OCI-LY1 (cell line): ENCODE results near the gene OR5H6.

ENCODE experiments used
- H2AFZ ChIP-seq: fragments of 200-600 bp; sonication (generic), shearing (Covaris generic); 2 replicates; pipeline ENCODE4 v1.6.0; 2014; ENCODE audit warnings: antibody characterized with exemption, mild to moderate bottlenecking, low read length
- H3F3A ChIP-seq: fragments of 200-600 bp; sonication (generic), shearing (Covaris generic); 2 replicates; pipeline ENCODE4 v1.6.0; 2014; ENCODE audit warnings: mild to moderate bottlenecking, antibody characterized with exemption, low read length, moderate library complexity; ENCODE audit not compliant: insufficient read depth
- H3K27ac ChIP-seq: fragments of 200-600 bp; sonication (generic); 2 replicates; pipeline ENCODE4 v1.5.1; 2014; ENCODE audit warnings: low read length, mixed run types, mild to moderate bottlenecking, low read depth; ENCODE audit not compliant: poor library complexity, severe bottlenecking
- H3K27me3 ChIP-seq: fragments of 200-600 bp; sonication (generic); 2 replicates; pipeline ENCODE4 v1.6.0; 2014; ENCODE audit warnings: antibody characterized with exemption, mild to moderate bottlenecking, low read length, moderate library complexity; ENCODE audit not compliant: insufficient read depth
- H3K36me3 ChIP-seq: fragments of 200-600 bp; sonication (generic); 2 replicates; pipeline ENCODE4 v1.6.1; 2014; ENCODE audit warnings: mild to moderate bottlenecking, antibody characterized with exemption, low read length, moderate library complexity, mixed read lengths; ENCODE audit not compliant: insufficient read depth
- H3K4me1 ChIP-seq: fragments of 200-600 bp; sonication (generic); 2 replicates; pipeline ENCODE4 v1.5.1; 2014; ENCODE audit warnings: mild to moderate bottlenecking, low read length, moderate library complexity; ENCODE audit not compliant: insufficient read depth, severe bottlenecking
- H3K4me2 ChIP-seq: fragments of 200-600 bp; sonication (generic), shearing (Covaris generic); 2 replicates; pipeline ENCODE4 v1.6.1; 2014; ENCODE audit warnings: low read length
- H3K4me3 ChIP-seq: fragments of 200-600 bp; sonication (generic); 2 replicates; pipeline ENCODE4 v1.5.1; 2014; ENCODE audit warnings: low read length, low read depth, mild to moderate bottlenecking, mixed read lengths; ENCODE audit not compliant: poor library complexity, severe bottlenecking
- H3K79me2 ChIP-seq: fragments of 200-600 bp; shearing (Covaris generic); 2 replicates; pipeline ENCODE4 v1.6.1; 2016; ENCODE audit warnings: mixed run types, low read length, mixed read lengths; ENCODE audit not compliant: insufficient read depth
- H3K9ac ChIP-seq: fragments of 200-600 bp; sonication (generic), shearing (Covaris generic); 2 replicates; pipeline ENCODE4 v1.6.1; 2014; ENCODE audit warnings: mild to moderate bottlenecking, low read length, mixed read lengths
- H3K9me2 ChIP-seq: fragments of 200-600 bp; sonication (generic), shearing (Covaris generic); 2 replicates; pipeline ENCODE4 v1.6.1; 2014; ENCODE audit warnings: low read depth, mild to moderate bottlenecking, low read length, mixed read lengths
- H3K9me3 ChIP-seq: fragments of 200-600 bp; shearing (Covaris generic); 2 replicates; pipeline ENCODE4 v1.6.1; 2014; ENCODE audit warnings: low read length, mixed read lengths
- H4K20me1 ChIP-seq: fragments of 200-600 bp; sonication (generic), shearing (Covaris generic); 2 replicates; pipeline ENCODE4 v1.6.0; 2016; ENCODE audit warnings: mild to moderate bottlenecking, low read length; ENCODE audit not compliant: insufficient read depth
- EZH2 ChIP-seq: fragments of 200-600 bp; sonication (generic), shearing (Covaris generic); IDR thresholded peaks from 2 replicates; pipeline ENCODE4 v1.8.0; 2017; ENCODE audit warnings: borderline replicate concordance, mixed run types, mild to moderate bottlenecking, antibody characterized with exemption, low read length, moderate library complexity, mixed read lengths
- TF ChIP-seq, protein P1 (sequence below): fragments of 200-600 bp; sonication (generic), shearing (Covaris generic); IDR thresholded peaks from 2 replicates; pipeline ENCODE4 v1.5.1; 2017; ENCODE audit warnings: mild to moderate bottlenecking, antibody characterized with exemption, low read length, moderate library complexity, mixed read lengths

OR5H6 gene

DNA sequence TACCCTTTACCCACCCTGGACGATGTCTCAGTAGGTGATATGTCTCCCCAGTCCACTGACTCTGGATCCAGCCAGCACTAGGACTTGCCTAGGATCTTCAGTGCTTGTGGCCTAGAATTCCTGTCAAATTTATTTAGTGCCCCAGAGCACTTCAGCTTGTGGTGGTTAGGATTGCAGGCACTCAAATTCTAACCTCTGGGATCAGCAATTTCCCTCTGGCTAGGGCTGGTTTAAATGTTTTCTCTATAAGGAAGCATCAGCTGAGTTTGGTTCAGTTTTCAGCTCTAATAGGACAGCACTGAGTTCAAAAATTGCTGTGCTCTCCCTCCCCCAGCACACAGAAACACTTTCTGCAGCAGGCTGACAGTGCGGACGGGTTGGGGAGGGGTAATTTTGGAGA, 8.1 kb downstream of the OR5H6 start:
- no peaks in the 10 kb centered on the region for H4K20me1 ChIP-seq
- no peak overlapping the region for H3K4me3 ChIP-seq
- H3K4me1 ChIP-seq, result no peaks in the 10 kb centered on the region
- H3K36me3 ChIP-seq, result no peaks in the 10 kb centered on the region
- no peaks in the 10 kb centered on the region for H3K9me3 ChIP-seq
- no peaks in the 10 kb centered on the region for H3F3A ChIP-seq
- no peaks in the 10 kb centered on the region for H3K79me2 ChIP-seq
- H3K27ac ChIP-seq, result no peak overlapping the region
- no peak overlapping the region for H2AFZ ChIP-seq
- no peaks in the 10 kb centered on the region for H3K9me2 ChIP-seq
- H3K9ac ChIP-seq, result no peak overlapping the region
- no peak for TF ChIP-seq EZH2
- TF ChIP-seq, protein P1, sequence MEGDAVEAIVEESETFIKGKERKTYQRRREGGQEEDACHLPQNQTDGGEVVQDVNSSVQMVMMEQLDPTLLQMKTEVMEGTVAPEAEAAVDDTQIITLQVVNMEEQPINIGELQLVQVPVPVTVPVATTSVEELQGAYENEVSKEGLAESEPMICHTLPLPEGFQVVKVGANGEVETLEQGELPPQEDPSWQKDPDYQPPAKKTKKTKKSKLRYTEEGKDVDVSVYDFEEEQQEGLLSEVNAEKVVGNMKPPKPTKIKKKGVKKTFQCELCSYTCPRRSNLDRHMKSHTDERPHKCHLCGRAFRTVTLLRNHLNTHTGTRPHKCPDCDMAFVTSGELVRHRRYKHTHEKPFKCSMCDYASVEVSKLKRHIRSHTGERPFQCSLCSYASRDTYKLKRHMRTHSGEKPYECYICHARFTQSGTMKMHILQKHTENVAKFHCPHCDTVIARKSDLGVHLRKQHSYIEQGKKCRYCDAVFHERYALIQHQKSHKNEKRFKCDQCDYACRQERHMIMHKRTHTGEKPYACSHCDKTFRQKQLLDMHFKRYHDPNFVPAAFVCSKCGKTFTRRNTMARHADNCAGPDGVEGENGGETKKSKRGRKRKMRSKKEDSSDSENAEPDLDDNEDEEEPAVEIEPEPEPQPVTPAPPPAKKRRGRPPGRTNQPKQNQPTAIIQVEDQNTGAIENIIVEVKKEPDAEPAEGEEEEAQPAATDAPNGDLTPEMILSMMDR, result no peak
- no peaks in the 10 kb centered on the region for H3K27me3 ChIP-seq
- no peak overlapping the region for H3K4me2 ChIP-seq

DNA sequence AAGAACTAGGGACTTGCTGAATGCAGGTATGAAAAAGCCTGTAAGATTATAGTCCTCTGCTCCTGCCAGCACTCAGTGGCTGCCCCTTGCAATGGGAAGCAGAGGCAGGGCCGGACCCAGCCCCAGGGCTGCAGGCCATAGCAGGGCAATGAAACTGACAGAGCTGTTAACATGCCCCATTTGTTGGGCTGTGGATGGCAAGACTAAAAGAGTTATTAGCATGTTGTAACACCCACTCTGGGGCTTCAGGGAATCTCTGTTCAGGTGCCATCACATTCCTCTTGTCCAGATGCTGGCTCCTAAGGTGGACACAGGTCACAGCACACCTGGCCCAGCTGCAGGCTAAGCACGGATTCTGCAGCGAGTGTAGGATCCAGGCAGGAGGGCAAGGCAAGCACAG, 10.9 kb downstream of the OR5H6 start:
- Histone ChIP-seq H3K79me2 (no peaks in the 10 kb centered on the region), H3K9me3 (no peaks in the 10 kb centered on the region), H4K20me1 (no peaks in the 10 kb centered on the region), H2AFZ (no peak overlapping the region), H3F3A (no peaks in the 10 kb centered on the region), H3K27ac (no peak overlapping the region), H3K27me3 (no peaks in the 10 kb centered on the region), H3K4me1 (no peaks in the 10 kb centered on the region), H3K9me2 (no peaks in the 10 kb centered on the region), H3K4me3 (no peak overlapping the region), H3K9ac (no peak overlapping the region), H3K36me3 (no peaks in the 10 kb centered on the region), H3K4me2 (no peak overlapping the region)
- TF ChIP-seq, protein P1, result no peak
- no peak for TF ChIP-seq EZH2

DNA sequence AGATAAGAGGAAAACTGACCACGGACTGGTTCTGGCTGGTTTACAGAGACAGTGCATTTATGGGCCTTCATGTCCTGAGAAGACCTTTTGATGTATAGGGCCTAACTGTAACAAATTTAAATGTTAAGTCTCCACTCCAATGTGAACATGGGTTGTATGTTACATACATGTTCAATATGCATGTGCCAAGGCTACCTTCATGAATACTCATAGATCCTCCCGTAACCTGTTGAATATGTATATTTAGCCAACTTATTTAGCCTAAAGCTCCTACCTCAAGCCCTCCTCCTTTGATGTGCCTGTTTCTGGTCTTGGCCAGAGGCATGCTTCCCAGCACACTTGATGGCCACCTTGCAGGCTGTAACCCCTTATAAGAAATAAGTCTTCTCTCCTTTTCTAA, 18.2 kb downstream of the OR5H6 start, which contains the start of gene OR5H2:
Gene OR5H2 (plus strand): TSS at position 301 of the 400 bp plus-strand sequence. CDS start 398 bp downstream, outside the sequence.
- no peaks in the 10 kb centered on the region for H4K20me1 ChIP-seq
- H3K4me2 ChIP-seq, result no peak within 1 kb of the TSS
- H3K4me3 ChIP-seq, result no peak within 1 kb of the TSS
- TF ChIP-seq, protein P1, result no peak
- TF ChIP-seq EZH2, result no peak
- H3F3A ChIP-seq, result no peaks in the 10 kb centered on the region
- H3K27me3 ChIP-seq, result no peaks in the 10 kb centered on the region
- no peaks in the 10 kb centered on the region for H3K36me3 ChIP-seq
- no peaks in the 10 kb centered on the region for H3K79me2 ChIP-seq
- no peak within 1 kb of the TSS for H2AFZ ChIP-seq
- H3K4me1 ChIP-seq, result no peaks in the 10 kb centered on the region
- H3K9me2 ChIP-seq, result no peaks in the 10 kb centered on the region
- H3K27ac ChIP-seq, result no peak within 1 kb of the TSS
- no peak within 1 kb of the TSS for H3K9ac ChIP-seq
- H3K9me3 ChIP-seq, result no peaks in the 10 kb centered on the region
